GM13977 (cell line): Measurements from ENCODE around the gene BTF3.
"Not testable (repeated sequence)": the region's sequence is repeated elsewhere in the genome, so short reads cannot be mapped to it uniquely, and the experiment has no call there.

ENCODE experiments used
- DNase-seq: peaks from one replicate; pipeline ENCODE4 v3.0.0; 2012; ENCODE audit warnings: low spot score
- CTCF ChIP-seq: IDR thresholded peaks from 2 replicates; pipeline ENCODE4 v1.5.1; 2012; ENCODE audit warnings: mild to moderate bottlenecking, control low read depth; ENCODE audit not compliant: insufficient read depth; ENCODE audit errors: extremely low read depth, missing control alignments
- in situ Hi-C: fragments of 300-500 bp; cut with MboI; formaldehyde crosslinking; loops from one replicate; pipeline ENCODE4 v1.12.0; 2022; ENCODE audit warnings: low sequenced_read_pairs, low pct_unique_long_range_greater_than_20kb, mixed read lengths, inconsistent platforms; ENCODE audit not compliant: unreplicated experiment

BTF3 gene

GRCh38 chr5:73452215-73452614 lies 46.0 kb upstream of the BTF3 start:
- in situ Hi-C loops, result no loop called here
- no peak for DNase-seq
- TF ChIP-seq CTCF, result no peak

GRCh38 chr5:73454379-73455036 lies 43.7 kb upstream of the BTF3 start:
- in situ Hi-C loops, result no loop called here
- DNase-seq, result no peak
- TF ChIP-seq CTCF, result peak; percentile 77

GRCh38 chr5:73456462-73456861 lies 41.8 kb upstream of the BTF3 start:
- DNase-seq, in situ Hi-C loops: not testable (repeated sequence)

- TF ChIP-seq CTCF, result no peak
- in situ Hi-C loops, result no loop called here
- no peak for DNase-seq
These were observed 38.9 kb upstream of the BTF3 start for GRCh38 chr5:73459366-73459765.

- no peak for DNase-seq
- no peak for TF ChIP-seq CTCF
- in situ Hi-C loops, result no loop called here
These were observed 38.1 kb upstream of the BTF3 start for GRCh38 chr5:73460133-73460532.

GRCh38 chr5:73464016-73464745 lies 34.1 kb upstream of the BTF3 start:
- in situ Hi-C loops, result no loop called here
- no peak for DNase-seq
- no peak for TF ChIP-seq CTCF

- in situ Hi-C loops, DNase-seq: not testable (repeated sequence)
These were observed 29.6 kb upstream of the BTF3 start for GRCh38 chr5:73468638-73469037.
